Mesendoderm (in vitro differentiated cells): ENCODE measurements around the gene DNAH10.
"Not testable (repeated sequence)": the region's sequence is repeated elsewhere in the genome, so short reads cannot be mapped to it uniquely, and the experiment has no call there.

Experiments used
- DNase-seq: peaks from one replicate; pipeline ENCODE4 v3.0.0; 2013
- H2AK5ac ChIP-seq: 2 replicates; pipeline ENCODE4 v1.6.1; 2013; ENCODE audit warnings: low read length, inconsistent platforms
- H2BK120ac ChIP-seq: 2 replicates; pipeline ENCODE4 v1.6.1; 2013; ENCODE audit warnings: low read depth, mild to moderate bottlenecking, low read length, moderate library complexity, mixed read lengths
- H2BK15ac ChIP-seq: replicated peaks from 2 replicates; pipeline ENCODE4 v1.6.1; 2013; ENCODE audit warnings: low read depth, mild to moderate bottlenecking, moderate library complexity
- H2BK5ac ChIP-seq: 2 replicates; pipeline ENCODE4 v1.6.1; 2013; ENCODE audit warnings: low read length, inconsistent platforms
- H3K18ac ChIP-seq: 2 replicates; pipeline ENCODE4 v1.6.1; 2013; ENCODE audit warnings: mild to moderate bottlenecking, low read length, mixed read lengths
- H3K23ac ChIP-seq: one replicate; pipeline ENCODE4 v1.6.1; 2013; ENCODE audit warnings: low read length
- H3K27ac ChIP-seq: 2 replicates; pipeline ENCODE4 v1.5.1; 2013; ENCODE audit warnings: low read depth, mild to moderate bottlenecking, inconsistent platforms, low read length, moderate library complexity
- H3K27me3 ChIP-seq: 2 replicates; pipeline ENCODE4 v1.6.1; 2013; ENCODE audit warnings: low read length, control low read depth, mild to moderate bottlenecking, inconsistent platforms; ENCODE audit not compliant: insufficient read depth, poor library complexity
- H3K36me3 ChIP-seq: 2 replicates; pipeline ENCODE4 v1.6.1; 2013; ENCODE audit warnings: low read length, inconsistent platforms; ENCODE audit not compliant: control insufficient read depth, insufficient read depth
- H3K4ac ChIP-seq: one replicate; pipeline ENCODE4 v1.6.1; 2013; ENCODE audit warnings: low read depth, mild to moderate bottlenecking, low read length, moderate library complexity
- H3K4me1 ChIP-seq: 2 replicates; pipeline ENCODE4 v1.6.1; 2013; ENCODE audit warnings: low read depth, low read length, inconsistent platforms; ENCODE audit not compliant: control insufficient read depth
- H3K4me2 ChIP-seq: 2 replicates; pipeline ENCODE4 v1.6.1; 2013; ENCODE audit warnings: low read length
- H3K4me3 ChIP-seq: 2 replicates; pipeline ENCODE4 v1.5.1; 2013; ENCODE audit warnings: mild to moderate bottlenecking, low read length
- H3K56ac ChIP-seq: one replicate; pipeline ENCODE4 v1.6.1; 2013; ENCODE audit warnings: low read length
- H3K79me1 ChIP-seq: 2 replicates; pipeline ENCODE4 v1.6.1; 2013; ENCODE audit warnings: low read length, inconsistent platforms
- H3K79me2 ChIP-seq: 2 replicates; pipeline ENCODE4 v1.6.1; 2013; ENCODE audit warnings: mild to moderate bottlenecking, low read length; ENCODE audit not compliant: control insufficient read depth, insufficient read depth
- H3K9ac ChIP-seq: 2 replicates; pipeline ENCODE4 v1.6.1; 2013; ENCODE audit warnings: low read length, inconsistent platforms
- H4K5ac ChIP-seq: one replicate; pipeline ENCODE4 v1.6.1; 2013; ENCODE audit warnings: low read length
- H4K8ac ChIP-seq: one replicate; pipeline ENCODE4 v1.6.1; 2013; ENCODE audit warnings: low read depth, mild to moderate bottlenecking, control low read depth, low read length, moderate library complexity
- WGBS: extraction: QIAGEN DNeasy Blood & Tissue Kit; methylation state at CpG from one replicate; pipeline ENCODE4 v1.1.7; 2013; ENCODE audit warnings: low lambda C conversion rate, missing lambda C conversion rate; ENCODE audit not compliant: insufficient coverage; ENCODE audit errors: extremely low coverage; 5-methylcytosine and 5-hydroxymethylcytosine counted together

Gene DNAH10

DNA sequence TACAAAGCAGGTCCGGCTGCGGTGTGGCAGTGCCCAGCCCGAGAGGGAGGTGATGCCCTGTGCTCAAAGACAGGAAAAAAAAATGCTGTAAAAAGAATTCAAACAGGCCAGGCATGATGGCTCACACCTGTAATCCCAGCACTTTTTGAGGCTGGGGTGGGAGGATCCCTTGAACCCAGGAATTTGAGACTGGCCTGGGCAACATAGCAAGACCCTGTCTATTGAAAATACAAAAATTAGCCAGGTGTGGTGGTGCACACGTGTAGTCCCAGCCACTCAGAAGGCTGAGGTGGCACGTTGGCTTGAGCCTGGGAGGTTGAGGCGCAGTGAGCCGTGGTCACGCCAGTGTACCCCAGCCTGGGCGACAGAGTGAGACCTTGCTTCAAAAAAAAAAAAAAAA, 26.4 kb downstream of the DNAH10 start:
- DNase-seq = no peak
- Histone ChIP-seq H3K4me1 (no peaks in the 10 kb centered on the region), H3K79me1 (no peaks in the 10 kb centered on the region), H2BK120ac (no peak overlapping the region), H3K36me3 (no peaks in the 10 kb centered on the region), H3K56ac (no peak overlapping the region), H3K9ac (no peak overlapping the region), H4K8ac (no peak overlapping the region), H4K5ac (no peak overlapping the region), H3K4me3 (no peak overlapping the region), H2BK5ac (no peak overlapping the region), H2BK15ac (no peak overlapping the region), H3K4ac (no peak overlapping the region), H2AK5ac (no peak overlapping the region), H3K4me2 (no peak overlapping the region), H3K18ac (no peak overlapping the region), H3K27me3 (no peaks in the 10 kb centered on the region), H3K23ac (no peak overlapping the region), H3K79me2 (no peaks in the 10 kb centered on the region), H3K27ac (no peak overlapping the region)
- no CpG with 5 or more reads among the region's 9 CpGs for WGBS

DNA sequence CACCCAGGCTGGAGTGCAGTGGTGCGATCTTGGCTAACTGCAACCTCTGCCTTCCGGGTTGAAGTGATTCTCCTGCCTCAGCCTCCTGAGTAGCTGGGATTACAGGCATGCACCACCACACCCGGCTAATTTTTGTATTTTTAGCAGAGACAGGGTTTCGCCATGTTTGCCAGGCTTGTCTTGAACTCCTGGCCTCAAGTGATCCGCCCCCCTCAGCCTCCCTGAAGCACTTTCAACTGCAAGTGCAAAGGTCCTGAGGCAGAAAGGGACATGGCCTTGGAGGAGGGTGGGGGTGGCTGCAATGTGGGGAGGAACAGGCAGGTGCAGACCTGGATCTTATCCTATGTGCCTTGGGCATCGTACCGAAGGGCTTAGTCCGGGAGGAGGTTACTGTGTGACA, 27.3 kb downstream of the DNAH10 start:
- H3K79me2 ChIP-seq, H2BK120ac ChIP-seq, H3K56ac ChIP-seq, H2BK5ac ChIP-seq, H3K23ac ChIP-seq, H3K4me1 ChIP-seq, H3K27ac ChIP-seq, H3K18ac ChIP-seq, H3K36me3 ChIP-seq, H4K8ac ChIP-seq, DNase-seq, H2BK15ac ChIP-seq, H3K79me1 ChIP-seq, H2AK5ac ChIP-seq, H3K27me3 ChIP-seq, H4K5ac ChIP-seq, H3K9ac ChIP-seq, H3K4ac ChIP-seq, H3K4me3 ChIP-seq, H3K4me2 ChIP-seq: not testable (repeated sequence)
- WGBS = no CpG with 5 or more reads among the region's 8 CpGs

DNA sequence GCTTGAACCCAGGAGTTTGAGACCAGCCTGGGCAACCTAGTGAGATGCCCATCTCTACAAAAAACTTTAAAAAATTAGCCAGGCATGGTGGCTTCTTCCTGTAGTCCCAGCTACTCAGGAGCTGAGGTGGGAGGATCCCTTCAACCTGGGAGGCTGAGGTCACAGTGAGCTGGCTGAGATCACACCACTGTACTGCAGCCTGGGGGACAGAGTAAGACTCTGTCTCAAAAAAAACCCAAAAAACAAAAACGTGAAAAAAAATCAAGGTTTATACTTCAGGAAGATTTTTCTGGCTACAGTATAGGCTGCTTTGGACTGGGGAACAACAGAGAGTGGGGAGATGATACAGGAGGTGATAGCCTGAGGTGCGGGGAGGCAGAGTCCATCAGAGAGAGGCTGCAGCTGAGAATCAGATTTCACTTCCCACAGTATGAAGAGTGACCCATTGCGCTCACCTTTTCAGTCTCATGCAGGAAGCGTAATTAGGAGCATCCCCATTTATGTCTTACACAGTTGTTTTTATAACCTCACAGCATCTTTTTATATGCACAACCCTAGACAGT, 28.9 kb downstream of the DNAH10 start:
- H3K27ac ChIP-seq = no peak overlapping the region
- H3K79me2 ChIP-seq = no peaks in the 10 kb centered on the region
- no peak overlapping the region for H4K8ac ChIP-seq
- H2BK120ac ChIP-seq = no peak overlapping the region
- no peak overlapping the region for H2BK15ac ChIP-seq
- no peak overlapping the region for H2AK5ac ChIP-seq
- H3K4me1 ChIP-seq = no peaks in the 10 kb centered on the region
- no peak overlapping the region for H4K5ac ChIP-seq
- H3K4ac ChIP-seq = no peak overlapping the region
- H3K4me3 ChIP-seq = no peak overlapping the region
- H3K9ac ChIP-seq = no peak overlapping the region
- no peaks in the 10 kb centered on the region for H3K36me3 ChIP-seq
- H3K23ac ChIP-seq = no peak overlapping the region
- no peak overlapping the region for H2BK5ac ChIP-seq
- H3K56ac ChIP-seq = no peak overlapping the region
- no peak for DNase-seq
- no CpG with 5 or more reads among the region's 4 CpGs for WGBS
- no peaks in the 10 kb centered on the region for H3K79me1 ChIP-seq
- H3K18ac ChIP-seq = no peak overlapping the region
- H3K4me2 ChIP-seq = no peak overlapping the region
- no peaks in the 10 kb centered on the region for H3K27me3 ChIP-seq

DNA sequence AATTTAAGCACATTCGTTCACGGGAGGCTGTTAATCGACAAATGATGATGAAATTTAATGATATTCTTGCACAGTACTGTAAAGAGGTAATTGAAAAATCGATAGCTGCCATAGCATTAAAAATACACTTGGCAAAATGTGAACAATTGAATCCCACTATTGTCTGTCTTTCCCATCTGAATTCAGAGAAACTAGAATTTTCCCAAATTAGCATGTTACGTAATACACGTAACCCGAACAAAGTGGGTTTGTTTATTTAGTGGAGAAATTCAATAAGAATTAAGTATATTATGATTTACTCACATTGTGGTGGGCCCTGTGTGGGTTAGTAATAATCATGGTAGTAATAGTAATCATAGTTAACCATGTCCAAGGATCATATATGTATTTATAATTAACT, 31.9 kb downstream of the DNAH10 start:
- H3K56ac ChIP-seq = no peak overlapping the region
- H3K79me1 ChIP-seq = no peaks in the 10 kb centered on the region
- no peak overlapping the region for H2BK15ac ChIP-seq
- no peaks in the 10 kb centered on the region for H3K36me3 ChIP-seq
- H2BK120ac ChIP-seq = no peak overlapping the region
- DNase-seq = no peak
- no peaks in the 10 kb centered on the region for H3K79me2 ChIP-seq
- H3K18ac ChIP-seq = no peak overlapping the region
- no peak overlapping the region for H2BK5ac ChIP-seq
- H3K9ac ChIP-seq = no peak overlapping the region
- no peak overlapping the region for H2AK5ac ChIP-seq
- H3K23ac ChIP-seq = no peak overlapping the region
- H4K8ac ChIP-seq = no peak overlapping the region
- no peak overlapping the region for H3K4me2 ChIP-seq
- H3K4me3 ChIP-seq = no peak overlapping the region
- H3K27me3 ChIP-seq = no peaks in the 10 kb centered on the region
- no CpG with 5 or more reads among the region's 7 CpGs for WGBS
- H4K5ac ChIP-seq = no peak overlapping the region
- H3K27ac ChIP-seq = no peak overlapping the region
- no peak overlapping the region for H3K4ac ChIP-seq
- H3K4me1 ChIP-seq = no peaks in the 10 kb centered on the region

DNA sequence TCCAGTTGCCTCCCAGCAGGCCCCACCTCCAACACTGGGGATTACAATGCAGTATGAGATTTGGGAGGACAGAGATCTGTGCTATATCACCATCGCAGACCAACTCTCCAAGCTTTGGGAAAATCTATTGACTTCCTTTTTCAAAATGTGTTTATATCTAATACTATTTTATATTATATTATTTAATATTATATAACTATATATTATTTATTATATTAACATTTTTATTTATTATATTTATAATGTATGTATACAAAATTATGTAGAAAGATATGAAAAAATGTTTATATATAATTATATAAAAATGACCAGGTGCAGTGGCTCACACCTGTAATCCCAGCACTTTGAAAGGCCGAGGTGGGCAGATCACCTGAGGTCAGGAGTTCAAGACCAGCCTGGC, 36.4 kb downstream of the DNAH10 start:
- Histone ChIP-seq H2BK120ac (no peak overlapping the region), H3K4ac (no peak overlapping the region), H3K18ac (no peak overlapping the region), H4K8ac (no peak overlapping the region), H3K9ac (no peak overlapping the region), H2BK5ac (no peak overlapping the region), H3K79me1 (no peaks in the 10 kb centered on the region), H3K27ac (no peak overlapping the region), H3K4me3 (no peak overlapping the region), H3K79me2 (no peaks in the 10 kb centered on the region), H3K4me1 (no peaks in the 10 kb centered on the region), H4K5ac (no peak overlapping the region), H3K56ac (no peak overlapping the region), H2BK15ac (no peak overlapping the region), H3K27me3 (no peaks in the 10 kb centered on the region), H3K36me3 (no peaks in the 10 kb centered on the region), H3K4me2 (no peak overlapping the region), H3K23ac (no peak overlapping the region), H2AK5ac (no peak overlapping the region)
- no CpG with 5 or more reads among the region's 2 CpGs for WGBS
- no peak for DNase-seq

DNA sequence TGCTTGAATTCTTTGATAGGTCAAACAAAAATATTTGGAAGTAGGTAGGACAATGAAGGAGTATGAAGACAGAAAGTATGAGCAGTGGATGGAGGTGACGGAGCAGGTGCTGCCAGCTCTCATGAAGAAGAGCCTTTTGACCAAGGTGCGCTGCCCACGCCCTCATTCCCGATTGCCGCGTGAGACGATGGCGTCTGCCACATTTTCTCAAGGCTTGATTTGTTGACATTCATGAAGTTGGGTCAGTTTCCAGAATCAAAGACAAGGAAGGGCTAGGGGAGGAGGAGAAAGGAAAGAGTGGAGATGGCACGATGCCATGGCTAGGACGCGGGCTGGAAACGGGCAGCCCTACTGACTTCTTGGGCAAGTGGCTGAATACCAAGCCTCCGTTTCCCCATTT, 37.1 kb downstream of the DNAH10 start:
- Histone ChIP-seq H3K4me2 (no peak overlapping the region), H3K4ac (no peak overlapping the region), H3K4me1 (no peaks in the 10 kb centered on the region), H3K27ac (no peak overlapping the region), H3K27me3 (no peaks in the 10 kb centered on the region), H2BK15ac (no peak overlapping the region), H4K5ac (no peak overlapping the region), H3K4me3 (no peak overlapping the region), H3K36me3 (no peaks in the 10 kb centered on the region), H3K18ac (no peak overlapping the region), H3K79me1 (no peaks in the 10 kb centered on the region), H2BK5ac (no peak overlapping the region), H3K56ac (no peak overlapping the region), H3K9ac (no peak overlapping the region), H2AK5ac (no peak overlapping the region), H4K8ac (no peak overlapping the region), H2BK120ac (no peak overlapping the region), H3K79me2 (no peaks in the 10 kb centered on the region), H3K23ac (no peak overlapping the region)
- WGBS = no CpG with 5 or more reads among the region's 13 CpGs
- no peak for DNase-seq
